ENCODE data around the gene MYO3A. TPM values are rescaled to one million over a fixed set of nuclear protein-coding genes. Genes with fewer than 3 reads are reported as not detected.

Gene MYO3A
- total RNA-seq: under 1 TPM in 3 of 4 donors, not detected in 1; 0.12 to 0.67 (median 0.47) TPM

- no peaks in the 10 kb centered on the region for H3K36me3 ChIP-seq
- H3K9me3 ChIP-seq: no peaks in the 10 kb centered on the region
- 3 to 43% methylated on average over 3 to 15 of the region's 73 CpGs for WGBS, 2 donors (ENCODE audit: low coverage in 1 of 2)
- H3K27ac ChIP-seq: no peak within 1 kb of the TSS
- peaks cover 0 to 16% (median 5%) of the 10 kb centered on the region in 3 donors for H3K4me1 ChIP-seq
- no peak for ATAC-seq
- peaks cover 59% of the 10 kb centered on the region for H3K27me3 ChIP-seq
- TF ChIP-seq POLR2A (IDR thresholded peaks at IDR 0.05): no peak
- no peak for TF ChIP-seq POLR2AphosphoS5 (IDR thresholded peaks at IDR 0.05)
- H3K4me3 ChIP-seq: peak within 1 kb of the TSS in 1 of 2 donors; percentile 39
Measured at GRCh38 chr10:25933653-25934608, at the start of gene MYO3A. TSS of gene MYO3A (plus strand) at chr10:25934229. CDS start at chr10:25952111, 17,882 bp downstream.

GRCh38 chr10:25888627-25889026 lies 45.4 kb upstream of the MYO3A start:
- Histone ChIP-seq H3K9me3 (peaks cover 0 to 15% (median 0%) of the 10 kb centered on the region in 3 donors), H3K4me1 (no peaks in the 10 kb centered on the region), H3K36me3 (no peaks in the 10 kb centered on the region), H3K4me3 (no peak overlapping the region), H3K27me3 (no peaks in the 10 kb centered on the region), H3K27ac (no peak overlapping the region)
- ATAC-seq: no peak
- WGBS, 2 donors (ENCODE audit: low coverage in 1 of 2): 45 to 90% methylated on average over 5 of the region's 5 CpGs
- TF ChIP-seq CTCF (IDR thresholded peaks at IDR 0.05): no peak
- no peak for TF ChIP-seq POLR2A (IDR thresholded peaks at IDR 0.05)
- TF ChIP-seq EP300 (IDR thresholded peaks at IDR 0.05): no peak
- no peak for TF ChIP-seq POLR2AphosphoS5 (IDR thresholded peaks at IDR 0.05)

GRCh38 chr10:25890995-25891394 lies 43.0 kb upstream of the MYO3A start:
- no peak for TF ChIP-seq EP300 (IDR thresholded peaks at IDR 0.05)
- TF ChIP-seq CTCF (IDR thresholded peaks at IDR 0.05): no peak
- no peak for TF ChIP-seq POLR2A (IDR thresholded peaks at IDR 0.05)
- no peak for TF ChIP-seq POLR2AphosphoS5 (IDR thresholded peaks at IDR 0.05)
- peaks cover 0 to 15% (median 0%) of the 10 kb centered on the region in 3 donors for H3K9me3 ChIP-seq
- no peaks in the 10 kb centered on the region for H3K4me1 ChIP-seq
- H3K4me3 ChIP-seq: no peak overlapping the region
- no peak overlapping the region for H3K27ac ChIP-seq
- no peaks in the 10 kb centered on the region for H3K27me3 ChIP-seq
- 45 to 70% methylated on average over 2 of the region's 2 CpGs for WGBS, 2 donors (ENCODE audit: low coverage in 1 of 2)
- no peak for ATAC-seq
- H3K36me3 ChIP-seq: no peaks in the 10 kb centered on the region

- Histone ChIP-seq H3K27ac (no peak overlapping the region), H3K4me3 (no peak overlapping the region), H3K27me3 (peaks cover 5% of the 10 kb centered on the region), H3K36me3 (no peaks in the 10 kb centered on the region), H3K9me3 (peaks cover 0 to 15% (median 0%) of the 10 kb centered on the region in 3 donors), H3K4me1 (no peaks in the 10 kb centered on the region)
- TF ChIP-seq POLR2AphosphoS5 (IDR thresholded peaks at IDR 0.05) (no peak), POLR2A (IDR thresholded peaks at IDR 0.05) (no peak), CTCF (IDR thresholded peaks at IDR 0.05) (no peak), EP300 (IDR thresholded peaks at IDR 0.05) (no peak)
- WGBS, 2 donors (ENCODE audit: low coverage in 1 of 2): 69 to 85% methylated on average over 5 of the region's 5 CpGs
- ATAC-seq: no peak
Measured at GRCh38 chr10:25895856-25896255, 38.2 kb upstream of the MYO3A start.

- H3K27ac ChIP-seq: no peak overlapping the region
- TF ChIP-seq CTCF (IDR thresholded peaks at IDR 0.05): no peak
- TF ChIP-seq POLR2AphosphoS5 (IDR thresholded peaks at IDR 0.05): no peak
- TF ChIP-seq POLR2A (IDR thresholded peaks at IDR 0.05): no peak
- H3K36me3 ChIP-seq: no peaks in the 10 kb centered on the region
- H3K4me1 ChIP-seq: no peaks in the 10 kb centered on the region
- peaks cover 0 to 10% (median 0%) of the 10 kb centered on the region in 3 donors for H3K9me3 ChIP-seq
- H3K27me3 ChIP-seq: peaks cover 5% of the 10 kb centered on the region
- WGBS, 2 donors (ENCODE audit: low coverage in 1 of 2): 36 to 43% methylated on average over 3 of the region's 3 CpGs
- ATAC-seq: no peak
- no peak overlapping the region for H3K4me3 ChIP-seq
Measured at GRCh38 chr10:25896421-25896820, 37.6 kb upstream of the MYO3A start.

Measured in gastroesophageal sphincter (tissue), 4 donors.